ENCODE results near the gene ZNF277.

DNA sequence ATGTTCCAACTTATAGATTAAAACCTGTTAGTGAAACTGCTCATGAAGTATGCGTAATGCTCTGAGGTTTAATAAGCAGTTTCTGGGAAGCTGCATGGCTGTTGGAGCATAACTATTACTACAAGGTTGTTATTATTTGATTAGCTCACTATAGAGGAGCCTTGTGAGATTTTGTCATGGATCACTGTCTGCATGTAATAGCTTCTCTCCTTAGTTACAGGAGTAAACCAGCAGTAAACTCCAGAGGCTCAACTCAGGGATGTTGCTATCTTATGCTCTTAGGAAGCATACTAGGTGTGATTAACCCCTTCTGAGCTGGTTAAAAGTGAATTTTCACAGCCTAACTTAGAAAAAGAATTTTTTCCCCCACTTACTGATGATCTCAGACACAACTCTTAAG is 180.1 kb downstream of the ZNF277 start:
- TF ChIP-seq, protein P1, sequence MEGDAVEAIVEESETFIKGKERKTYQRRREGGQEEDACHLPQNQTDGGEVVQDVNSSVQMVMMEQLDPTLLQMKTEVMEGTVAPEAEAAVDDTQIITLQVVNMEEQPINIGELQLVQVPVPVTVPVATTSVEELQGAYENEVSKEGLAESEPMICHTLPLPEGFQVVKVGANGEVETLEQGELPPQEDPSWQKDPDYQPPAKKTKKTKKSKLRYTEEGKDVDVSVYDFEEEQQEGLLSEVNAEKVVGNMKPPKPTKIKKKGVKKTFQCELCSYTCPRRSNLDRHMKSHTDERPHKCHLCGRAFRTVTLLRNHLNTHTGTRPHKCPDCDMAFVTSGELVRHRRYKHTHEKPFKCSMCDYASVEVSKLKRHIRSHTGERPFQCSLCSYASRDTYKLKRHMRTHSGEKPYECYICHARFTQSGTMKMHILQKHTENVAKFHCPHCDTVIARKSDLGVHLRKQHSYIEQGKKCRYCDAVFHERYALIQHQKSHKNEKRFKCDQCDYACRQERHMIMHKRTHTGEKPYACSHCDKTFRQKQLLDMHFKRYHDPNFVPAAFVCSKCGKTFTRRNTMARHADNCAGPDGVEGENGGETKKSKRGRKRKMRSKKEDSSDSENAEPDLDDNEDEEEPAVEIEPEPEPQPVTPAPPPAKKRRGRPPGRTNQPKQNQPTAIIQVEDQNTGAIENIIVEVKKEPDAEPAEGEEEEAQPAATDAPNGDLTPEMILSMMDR (IDR thresholded peaks at IDR 0.05) = no peak
- TF ChIP-seq ZFX (IDR thresholded peaks at IDR 0.05; ENCODE audit: borderline replicate concordance) = no peak
